ENCODE results near the gene SLC25A41. TPM values are rescaled to one million over a fixed set of nuclear protein-coding genes. Genes with fewer than 3 reads are reported as not detected.

Gene SLC25A41
- total RNA-seq, 1 donor from 2014 or later = not detected

DNA sequence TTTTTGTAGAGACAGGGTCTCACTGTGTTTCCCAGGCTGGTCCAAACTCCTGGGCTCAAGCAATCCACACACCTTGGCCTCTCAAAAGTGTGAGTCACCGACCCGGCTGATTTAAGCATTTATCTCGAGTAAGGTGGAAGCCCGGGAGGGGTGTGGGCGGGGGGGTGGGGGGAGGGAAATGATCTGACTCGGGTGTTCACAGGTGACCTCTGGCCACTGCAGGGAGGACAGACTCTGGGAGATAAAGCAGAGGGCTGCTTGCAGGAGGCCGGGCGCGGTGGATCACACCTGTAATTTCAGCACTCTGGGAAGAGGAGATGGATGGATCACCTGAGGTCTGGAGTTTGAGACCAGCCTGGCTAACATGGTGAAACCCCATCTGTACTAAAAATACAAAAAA lies 40.1 kb upstream of the SLC25A41 start:
- Histone ChIP-seq H3K4me1 (peaks cover 13% of the 10 kb centered on the region), H3K4me3 (no peak overlapping the region), H3K27me3 (ENCODE audit: low read depth) (peaks cover 18% of the 10 kb centered on the region), H3K36me3 (peaks cover 1% of the 10 kb centered on the region), H3K9me3 (no peaks in the 10 kb centered on the region), H3K27ac (no peak overlapping the region)
- no peak for TF ChIP-seq CTCF (IDR thresholded peaks at IDR 0.05)
- ATAC-seq = no peak
- intact Hi-C loops (cut with DNase I) = no loop called here
- DNase-seq = no peak

DNA sequence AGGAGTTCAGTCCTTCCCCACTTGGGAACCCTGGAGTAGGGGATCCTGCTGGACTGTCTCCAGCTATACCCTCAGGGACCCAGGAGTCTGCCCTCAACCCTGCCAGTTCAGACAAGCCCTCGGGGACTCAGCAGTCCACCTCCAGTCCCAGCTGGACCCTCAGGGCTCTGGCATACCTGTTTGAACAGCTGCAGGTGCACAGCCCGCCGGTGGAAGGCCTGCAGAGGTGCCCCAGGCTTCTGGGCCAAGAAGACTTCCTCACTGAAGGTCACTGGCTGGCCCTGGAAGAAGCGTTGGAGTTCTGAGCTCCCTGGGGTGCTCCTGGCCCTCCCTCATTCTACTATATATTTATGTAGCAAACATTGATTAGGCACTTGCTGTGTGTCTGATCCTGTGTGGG lies 39.1 kb upstream of the SLC25A41 start:
- DNase-seq (no peak), ATAC-seq (no peak)
- Histone ChIP-seq H3K36me3 (peaks cover 7% of the 10 kb centered on the region), H3K27me3 (ENCODE audit: low read depth) (peaks cover 18% of the 10 kb centered on the region), H3K4me1 (peaks cover 13% of the 10 kb centered on the region), H3K4me3 (no peak overlapping the region), H3K9me3 (no peaks in the 10 kb centered on the region), H3K27ac (no peak overlapping the region)
- intact Hi-C loops (cut with DNase I) = no loop called here
- no peak for TF ChIP-seq CTCF (IDR thresholded peaks at IDR 0.05)

- no peaks in the 10 kb centered on the region for H3K9me3 ChIP-seq
- intact Hi-C loops (cut with DNase I) = no loop called here
- no peak overlapping the region for H3K27ac ChIP-seq
- peaks cover 8% of the 10 kb centered on the region for H3K4me1 ChIP-seq
- no peak for DNase-seq
- H3K4me3 ChIP-seq = no peak overlapping the region
- ATAC-seq = no peak
- H3K36me3 ChIP-seq = peaks cover 16% of the 10 kb centered on the region
- TF ChIP-seq CTCF (IDR thresholded peaks at IDR 0.05) = no peak
- peaks cover 8% of the 10 kb centered on the region for H3K27me3 ChIP-seq (ENCODE audit: low read depth)
Observed at GRCh38 chr19:6471076-6471475, 37.5 kb upstream of the SLC25A41 start.

DNA sequence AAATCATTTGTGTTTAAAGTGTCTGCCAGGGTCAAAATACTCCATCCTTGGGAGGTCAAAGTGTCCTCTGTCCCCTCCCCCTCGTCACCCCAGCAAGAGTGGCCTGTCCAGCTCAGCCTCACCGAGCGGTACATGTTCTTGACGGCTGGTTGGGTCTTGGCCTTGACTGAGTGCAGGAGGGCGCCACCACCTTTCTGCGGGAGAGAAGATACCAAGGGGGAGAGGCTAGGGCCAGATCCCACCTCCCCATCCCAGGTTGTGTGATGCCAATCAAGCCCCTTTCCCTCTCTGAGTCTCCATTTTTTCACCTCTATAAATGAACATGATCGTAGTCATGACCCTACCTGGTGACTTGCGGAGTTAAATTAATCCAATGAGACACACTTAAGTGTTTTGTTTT lies 36.6 kb upstream of the SLC25A41 start:
- ATAC-seq = no peak

GRCh38 chr19:6467384-6467783 lies 33.8 kb upstream of the SLC25A41 start:
- Histone ChIP-seq H3K36me3 (peaks cover 16% of the 10 kb centered on the region), H3K4me3 (no peak overlapping the region), H3K4me1 (no peaks in the 10 kb centered on the region), H3K9me3 (no peaks in the 10 kb centered on the region), H3K27me3 (ENCODE audit: low read depth) (peaks cover 14% of the 10 kb centered on the region), H3K27ac (no peak overlapping the region)
- DNase-seq (no peak), ATAC-seq (no peak)
- TF ChIP-seq CTCF (IDR thresholded peaks at IDR 0.05) = no peak
- intact Hi-C loops (cut with DNase I) = no loop called here

More for the DNA sequence above, 36.6 kb upstream of the SLC25A41 start:
- DNase-seq = no peak
- TF ChIP-seq CTCF (IDR thresholded peaks at IDR 0.05) = no peak
- no peaks in the 10 kb centered on the region for H3K4me1 ChIP-seq
- peaks cover 16% of the 10 kb centered on the region for H3K36me3 ChIP-seq
- peaks cover 2% of the 10 kb centered on the region for H3K27me3 ChIP-seq (ENCODE audit: low read depth)
- H3K27ac ChIP-seq = no peak overlapping the region
- H3K9me3 ChIP-seq = no peaks in the 10 kb centered on the region
- H3K4me3 ChIP-seq = no peak overlapping the region
- intact Hi-C loops (cut with DNase I) = no loop called here

All from lower lobe of right lung (tissue), 2 donors.